ENCODE measurements around the gene U2SURP.

U2SURP gene

DNA sequence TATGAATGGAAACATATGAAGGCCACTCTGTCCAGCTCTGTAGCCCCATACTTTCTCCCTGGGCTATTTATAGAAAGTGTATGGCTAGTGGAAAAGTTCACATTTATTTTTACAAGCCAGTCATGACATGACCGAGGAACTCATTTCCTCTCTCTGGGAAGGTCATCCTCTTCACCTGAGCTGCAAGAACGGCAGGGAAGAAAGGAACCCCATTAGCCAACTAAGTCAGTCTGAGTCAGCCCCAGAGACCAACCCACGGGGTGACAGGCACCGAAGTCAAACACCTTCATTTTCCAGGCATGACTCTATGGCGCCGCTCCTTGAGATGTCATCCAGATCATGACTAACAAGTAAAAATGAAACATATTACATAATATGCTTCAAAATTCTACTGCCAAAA, 42.7 kb upstream of the U2SURP start:
- H3K36me3 ChIP-seq (ENCODE audit: control insufficient read depth, insufficient read depth, low read length) = no peaks in the 10 kb centered on the region

DNA sequence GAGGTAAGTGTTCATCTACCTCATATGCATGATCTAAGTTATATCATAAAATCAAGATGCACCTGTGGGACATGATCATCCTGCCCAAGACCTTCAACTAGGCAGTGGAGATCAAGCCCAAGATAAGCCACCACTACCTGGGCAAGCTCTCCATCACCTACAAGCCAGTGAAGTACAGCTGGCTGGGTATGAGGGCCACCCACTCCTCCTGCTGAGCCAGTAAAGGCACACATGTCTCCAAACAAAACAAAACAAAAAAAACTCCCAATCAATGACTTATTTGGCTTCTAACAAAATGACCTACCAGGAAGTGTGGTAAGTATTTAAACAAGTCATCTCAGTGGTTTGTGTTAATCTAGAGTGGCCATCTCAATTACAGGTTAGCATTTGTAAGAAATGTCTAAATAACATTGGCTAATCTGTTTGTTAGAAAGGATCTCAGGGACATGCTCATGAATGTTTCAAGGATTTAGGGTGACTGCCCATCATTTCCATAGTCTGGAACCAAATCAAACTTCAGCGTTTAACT, 41.0 kb upstream of the U2SURP start:
- H3K4me1 ChIP-seq = no peaks in the 10 kb centered on the region
- H3K9me3 ChIP-seq (ENCODE audit: control insufficient read depth, low read length) = no peaks in the 10 kb centered on the region
- no peak for TF ChIP-seq CTCF (IDR thresholded peaks at IDR 0.05)
- no peaks in the 10 kb centered on the region for H3K79me2 ChIP-seq
- H3K36me3 ChIP-seq (ENCODE audit: control insufficient read depth, insufficient read depth, low read length) = no peaks in the 10 kb centered on the region
- H3K9ac ChIP-seq = no peak overlapping the region
- no peaks in the 10 kb centered on the region for H3K27me3 ChIP-seq (ENCODE audit: control insufficient read depth, insufficient read depth, low read length)
- no peak overlapping the region for H3K4me2 ChIP-seq (ENCODE audit: low read length)
- H3K4me3 ChIP-seq (ENCODE audit: low read depth, low read length) = no peak overlapping the region
- no peak overlapping the region for H2AFZ ChIP-seq
- no peak overlapping the region for H3K27ac ChIP-seq

More for the DNA sequence above, 42.7 kb upstream of the U2SURP start:
- H3K4me3 ChIP-seq (ENCODE audit: low read depth, low read length) = no peak overlapping the region
- H2AFZ ChIP-seq = no peak overlapping the region
- no peak for TF ChIP-seq CTCF (IDR thresholded peaks at IDR 0.05)
- no peak overlapping the region for H3K27ac ChIP-seq
- H3K79me2 ChIP-seq = no peaks in the 10 kb centered on the region
- H3K4me1 ChIP-seq = no peaks in the 10 kb centered on the region
- no peak overlapping the region for H3K9ac ChIP-seq
- no peak overlapping the region for H3K4me2 ChIP-seq (ENCODE audit: low read length)
- H3K27me3 ChIP-seq (ENCODE audit: control insufficient read depth, insufficient read depth, low read length) = no peaks in the 10 kb centered on the region
- no peaks in the 10 kb centered on the region for H3K9me3 ChIP-seq (ENCODE audit: control insufficient read depth, low read length)

DNA sequence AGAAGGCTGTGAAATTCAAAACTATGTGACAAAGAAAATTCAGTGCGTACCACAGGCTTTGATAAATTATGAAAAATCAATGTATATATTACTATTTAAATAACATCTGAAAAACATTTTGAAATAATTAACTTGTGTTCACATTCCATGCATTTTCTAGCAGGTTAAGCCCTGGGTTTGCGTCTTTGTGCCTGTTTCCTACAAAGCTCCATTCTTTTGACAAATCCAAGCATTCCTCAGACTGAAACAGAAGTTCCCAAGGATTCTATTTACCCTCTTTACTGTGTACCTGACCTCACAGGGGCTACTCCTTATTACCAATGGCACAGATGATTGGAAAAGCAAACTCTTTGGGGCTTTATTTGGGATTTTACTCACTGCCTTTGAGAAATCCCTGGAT, 39.8 kb upstream of the U2SURP start:
- no peak overlapping the region for H3K27ac ChIP-seq
- H3K27me3 ChIP-seq (ENCODE audit: control insufficient read depth, insufficient read depth, low read length) = no peaks in the 10 kb centered on the region
- no peak for TF ChIP-seq CTCF (IDR thresholded peaks at IDR 0.05)

GRCh38 chr3:142962175-142962519, 39.2 kb upstream of the U2SURP start:
- H3K4me3 ChIP-seq (ENCODE audit: low read depth, low read length) = no peak overlapping the region
- no peak overlapping the region for H2AFZ ChIP-seq
- no peaks in the 10 kb centered on the region for H3K36me3 ChIP-seq (ENCODE audit: control insufficient read depth, insufficient read depth, low read length)
- no peaks in the 10 kb centered on the region for H3K4me1 ChIP-seq
- no peaks in the 10 kb centered on the region for H3K9me3 ChIP-seq (ENCODE audit: control insufficient read depth, low read length)
- H3K27me3 ChIP-seq (ENCODE audit: control insufficient read depth, insufficient read depth, low read length) = no peaks in the 10 kb centered on the region
- no peak for TF ChIP-seq CTCF (IDR thresholded peaks at IDR 0.05)
- no peak overlapping the region for H3K27ac ChIP-seq
- no peak overlapping the region for H3K9ac ChIP-seq
- H3K4me2 ChIP-seq (ENCODE audit: low read length) = no peak overlapping the region
- no peaks in the 10 kb centered on the region for H3K79me2 ChIP-seq

More for the DNA sequence above, 39.8 kb upstream of the U2SURP start:
- Histone ChIP-seq H3K79me2 (no peaks in the 10 kb centered on the region), H3K9ac (no peak overlapping the region), H2AFZ (no peak overlapping the region), H3K4me1 (no peaks in the 10 kb centered on the region), H3K9me3 (ENCODE audit: control insufficient read depth, low read length) (no peaks in the 10 kb centered on the region), H3K4me3 (ENCODE audit: low read depth, low read length) (no peak overlapping the region), H3K36me3 (ENCODE audit: control insufficient read depth, insufficient read depth, low read length) (no peaks in the 10 kb centered on the region), H3K4me2 (ENCODE audit: low read length) (no peak overlapping the region)

DNA sequence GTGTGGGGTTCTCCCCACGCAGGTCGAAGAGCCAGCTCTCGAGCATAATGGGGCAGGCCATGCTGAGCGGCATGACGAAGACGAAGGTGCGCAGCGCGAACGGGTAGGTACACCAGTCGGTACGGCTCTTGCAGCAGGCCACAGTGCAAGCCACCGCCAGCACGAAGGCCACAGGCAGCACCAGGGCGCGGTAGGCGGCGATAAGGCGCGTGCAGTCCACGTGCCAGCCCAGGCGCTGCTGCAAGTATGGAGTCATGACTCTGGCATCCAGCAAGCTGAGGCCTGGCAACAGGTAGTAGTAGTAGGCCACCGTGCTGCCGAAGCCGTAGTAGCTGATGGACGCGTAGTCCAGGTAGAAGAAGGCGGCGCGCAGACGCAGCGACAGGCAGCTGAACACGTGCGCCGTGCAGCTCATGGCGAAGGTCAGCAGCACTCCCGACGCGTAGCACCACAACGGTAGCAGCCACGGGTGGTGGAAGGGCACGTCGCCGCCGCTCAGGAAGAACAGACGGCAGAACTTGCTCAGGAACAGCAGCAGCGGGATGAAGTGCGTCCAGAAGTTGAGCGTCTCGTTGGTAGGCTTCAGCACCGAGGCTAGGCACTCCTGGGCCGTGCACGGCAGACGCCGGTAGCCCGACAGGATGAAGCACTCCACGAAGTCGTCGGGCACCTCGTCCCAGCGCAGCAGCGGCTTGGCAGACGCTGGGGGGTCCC, 38.7 kb upstream of the U2SURP start:
- Histone ChIP-seq H3K27me3 (ENCODE audit: control insufficient read depth, insufficient read depth, low read length) (no peaks in the 10 kb centered on the region), H3K4me2 (ENCODE audit: low read length) (no peak overlapping the region), H3K79me2 (no peaks in the 10 kb centered on the region), H3K9ac (no peak overlapping the region), H3K36me3 (ENCODE audit: control insufficient read depth, insufficient read depth, low read length) (no peaks in the 10 kb centered on the region), H3K27ac (no peak overlapping the region), H3K4me1 (no peaks in the 10 kb centered on the region), H3K9me3 (ENCODE audit: control insufficient read depth, low read length) (no peaks in the 10 kb centered on the region), H2AFZ (no peak overlapping the region), H3K4me3 (ENCODE audit: low read depth, low read length) (no peak overlapping the region)
- TF ChIP-seq CTCF (IDR thresholded peaks at IDR 0.05) = no peak

All from parathyroid adenoma (tissue), 2 donors.